NCI-H2227 (cell line): ENCODE data around the gene MROH8.
"Not testable (repeated sequence)": the region's sequence is repeated elsewhere in the genome, so short reads cannot be mapped to it uniquely, and the experiment has no call there.

Source experiments
- DNase-seq: peaks from one replicate; lab custom pipeline; 2025; ENCODE audit not compliant: unreplicated experiment; lab: John Stamatoyannopoulos, UW

The MROH8 gene

GRCh38 chr20:37095599-37096414, 83.5 kb downstream of the MROH8 start, which contains the start of gene RBL1:
RBL1 (minus strand) TSS chr20:37095997; CDS start chr20:37095928, 69 bp downstream.
- peak; percentile 96 for DNase-seq

GRCh38 chr20:37095108-37095598, 84.2 kb downstream of the MROH8 start:
- DNase-seq: no peak

DNA sequence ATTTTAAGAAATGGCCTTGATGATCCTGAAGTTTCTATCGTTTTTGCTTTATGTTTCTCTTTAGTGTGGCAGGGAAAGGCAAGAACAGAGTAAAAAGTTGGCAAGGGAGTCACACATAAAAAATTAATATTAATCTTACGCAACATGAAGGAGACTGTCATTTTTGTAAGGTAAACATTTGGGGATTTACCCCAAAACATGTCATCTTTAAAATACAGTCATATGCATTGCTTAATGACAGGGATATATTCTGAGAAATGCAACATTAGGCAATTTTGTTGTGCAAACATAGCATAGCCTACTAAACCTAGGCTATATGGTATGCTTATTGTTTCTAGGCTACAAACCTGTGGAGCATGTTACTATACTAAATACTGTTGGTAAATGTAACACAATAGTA, 88.9 kb downstream of the MROH8 start:
- DNase-seq: no peak

DNA sequence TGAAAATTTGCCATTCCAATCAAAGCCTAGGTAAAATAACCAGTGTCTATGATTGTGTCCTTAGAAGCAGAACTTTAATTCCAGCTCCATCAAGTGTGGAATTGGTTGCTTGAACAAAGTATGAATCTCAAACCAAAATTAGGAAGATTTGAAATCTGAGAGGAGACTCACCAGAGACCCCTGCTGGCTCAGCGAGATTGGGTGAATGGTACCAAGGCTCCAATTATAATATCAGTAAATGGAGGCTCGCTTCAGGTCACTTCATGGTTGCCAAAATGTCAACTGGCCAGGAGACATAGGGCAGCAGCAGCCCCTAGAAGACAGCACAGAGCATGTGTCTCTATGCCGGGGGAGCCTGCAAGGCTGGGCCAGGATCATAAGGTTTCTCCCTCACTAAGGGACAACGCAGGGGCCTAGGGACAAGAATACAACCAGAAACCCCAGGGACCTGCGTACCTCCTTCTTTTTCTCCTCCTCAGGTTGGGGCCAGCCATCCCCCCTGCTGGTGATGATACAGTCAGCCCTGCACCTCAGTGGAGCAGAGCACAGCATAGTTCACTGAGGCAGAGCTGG, 97.5 kb downstream of the MROH8 start:
- no peak for DNase-seq

- DNase-seq: no peak
Observed at GRCh38 chr20:37077009-37077408, 102.3 kb downstream of the MROH8 start.

- DNase-seq: no peak
Observed at GRCh38 chr20:37075932-37076685, 103.2 kb downstream of the MROH8 start.

DNA sequence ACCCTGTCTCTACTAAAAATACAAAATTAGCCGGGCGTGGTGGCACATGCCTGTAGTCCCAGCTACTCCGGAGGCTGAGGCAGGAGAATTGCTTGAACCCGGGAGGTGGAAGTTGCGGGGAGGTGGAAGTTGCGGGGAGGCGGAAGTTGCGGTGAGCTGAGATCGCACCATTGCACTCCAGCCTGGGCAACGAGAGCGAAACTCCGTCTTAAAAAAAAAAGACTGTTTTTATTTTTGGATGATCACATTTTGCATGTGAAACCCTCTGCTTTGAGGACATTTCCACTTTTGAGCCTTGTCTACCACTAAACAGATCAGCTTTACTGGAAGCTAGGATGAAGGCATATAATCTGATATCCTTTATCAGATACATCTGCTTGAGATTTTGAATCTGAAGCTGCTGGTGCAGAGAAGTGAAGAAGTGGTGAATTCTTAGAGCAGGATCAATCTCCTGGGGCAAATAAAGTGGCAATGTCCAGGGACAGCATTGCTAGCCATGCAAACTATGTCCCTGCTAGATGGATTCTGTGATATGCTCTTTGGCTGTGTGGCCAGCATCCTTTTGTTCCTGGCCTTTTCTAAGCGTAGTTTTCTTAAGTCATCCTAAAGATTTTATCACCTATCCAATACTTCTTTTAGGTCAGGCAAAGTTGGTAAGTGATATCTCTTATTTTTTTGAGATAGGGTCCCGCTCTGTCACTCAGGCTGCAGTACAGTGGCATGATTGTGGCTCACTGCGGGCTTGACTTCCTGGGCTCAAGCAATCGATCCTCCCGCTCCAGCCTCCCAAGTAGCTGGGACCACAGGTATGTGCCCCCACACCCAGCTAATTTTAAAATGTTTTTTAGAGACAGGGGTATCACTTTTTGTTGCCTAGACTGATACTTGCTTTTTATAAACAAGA, 106.8 kb downstream of the MROH8 start:
- DNase-seq: no peak

DNA sequence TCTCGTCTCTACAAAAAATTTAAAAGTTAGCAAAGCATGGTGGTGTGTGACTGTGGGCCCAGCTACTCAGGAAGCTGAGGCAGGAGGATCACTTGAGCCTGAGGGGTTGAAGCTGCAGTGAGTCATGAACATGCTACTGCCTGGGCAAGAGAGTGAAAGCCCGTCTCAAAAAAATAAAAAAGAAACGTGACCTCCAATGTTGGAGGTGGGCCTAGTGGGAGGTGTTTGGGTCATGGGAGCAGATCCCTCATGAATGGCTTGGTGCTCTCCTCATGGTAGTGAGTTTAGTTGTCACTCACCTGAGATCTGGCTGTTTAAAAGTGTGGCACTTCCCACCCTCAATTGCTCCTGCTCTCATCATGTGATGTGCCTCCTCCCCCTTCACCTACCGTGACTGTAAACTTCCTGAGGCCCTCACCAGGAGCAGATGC, 107.9 kb downstream of the MROH8 start:
- DNase-seq: no peak

- not testable (repeated sequence) for DNase-seq
Observed at GRCh38 chr20:37069563-37069962, 109.8 kb downstream of the MROH8 start.

DNA sequence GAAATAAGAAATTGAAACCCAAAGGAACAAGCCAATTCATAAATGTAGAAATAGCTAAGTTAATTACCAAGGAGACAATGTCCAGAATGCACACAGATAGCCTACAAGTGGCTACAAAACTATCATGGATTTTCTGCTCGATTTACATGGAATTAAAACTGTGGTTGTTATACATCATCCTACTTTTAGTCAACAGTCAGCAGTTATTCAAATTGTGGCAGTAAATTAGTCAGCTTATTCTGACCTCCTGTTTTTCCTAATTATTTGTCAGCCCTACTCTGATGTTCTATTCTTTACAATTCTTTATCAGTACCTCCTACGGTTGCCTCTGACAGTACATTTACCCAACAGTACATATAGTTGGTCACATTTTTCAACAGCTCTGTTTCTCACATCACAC, 113.2 kb downstream of the MROH8 start:
- no peak for DNase-seq

GRCh38 chr20:37055276-37055675, 124.1 kb downstream of the MROH8 start:
- no peak for DNase-seq

DNA sequence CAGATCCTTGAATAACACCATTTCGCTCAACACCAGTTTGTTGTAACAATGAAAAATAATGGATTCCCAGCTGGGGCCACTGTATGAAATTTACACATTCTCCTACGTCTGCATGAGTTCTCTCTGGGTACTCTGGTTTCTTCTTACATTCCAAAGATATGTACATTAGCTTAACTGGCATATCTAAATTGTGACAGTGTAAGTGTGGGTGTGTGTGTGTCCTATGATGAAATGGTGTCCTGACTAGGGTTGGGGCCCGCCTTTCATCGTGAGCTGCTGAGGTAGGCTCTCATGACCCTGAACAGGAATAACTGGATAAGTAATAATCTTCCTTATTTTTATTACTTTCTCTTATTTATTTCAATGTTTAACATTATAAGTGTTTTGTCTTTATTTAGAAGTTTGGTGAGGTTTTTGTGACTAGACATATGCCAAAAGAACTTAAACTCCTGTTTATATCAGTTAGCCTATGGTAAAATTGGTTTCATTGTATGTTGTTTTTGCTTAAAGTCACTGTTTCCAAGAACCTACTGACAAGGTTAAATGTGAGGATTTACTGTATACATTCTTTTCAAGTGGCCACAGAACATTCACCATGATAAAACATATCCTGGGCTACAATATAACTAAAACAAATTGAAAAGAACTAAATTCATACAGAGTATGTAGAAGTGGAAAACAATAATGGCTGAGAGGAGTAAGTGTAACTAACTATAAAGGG, 126.0 kb downstream of the MROH8 start:
- DNase-seq: no peak
